Astrocyte (in vitro differentiated cells and primary cell): ENCODE results near the gene PASD1. TPM values are rescaled to one million over a fixed set of nuclear protein-coding genes. Genes with fewer than 3 reads are reported as not detected.

Experiments used
- DNase-seq: peaks from one replicate; pipeline ENCODE4 v3.0.0-alpha.2; 2010; ENCODE audit warnings: low read depth
- FAIRE-seq: peaks from 2 replicates; lab custom pipeline; 2011; peaks lifted over from hg19 to GRCh38; lab: Jason Lieb, UNC
- H2AFZ ChIP-seq: 2 replicates; pipeline ENCODE4 v1.6.0; 2012; ENCODE audit warnings: low read depth, low read length, inconsistent platforms
- H3K27ac ChIP-seq: 2 replicates; pipeline ENCODE4 v1.5.1; 2011; ENCODE audit warnings: low read depth, low read length, inconsistent platforms
- H3K27me3 ChIP-seq: 2 replicates; pipeline ENCODE4 v1.6.0; 2011; ENCODE audit warnings: low read length, inconsistent platforms; ENCODE audit not compliant: insufficient read depth
- H3K36me3 ChIP-seq: 2 replicates; pipeline ENCODE4 v1.5.1; 2011; ENCODE audit warnings: low read length, inconsistent platforms; ENCODE audit not compliant: insufficient read depth
- H3K4me1 ChIP-seq: 2 replicates; pipeline ENCODE4 v1.5.1; 2011; ENCODE audit warnings: low read length, inconsistent platforms; ENCODE audit not compliant: insufficient read depth
- H3K4me2 ChIP-seq: 2 replicates; pipeline ENCODE4 v1.6.0; 2012; ENCODE audit warnings: low read length, inconsistent platforms
- H3K4me3 ChIP-seq: 2 replicates; pipeline ENCODE4 v1.5.1; 2011; ENCODE audit warnings: low read depth, mild to moderate bottlenecking, low read length, inconsistent platforms; ENCODE audit not compliant: insufficient read depth
- H3K79me2 ChIP-seq: 2 replicates; pipeline ENCODE4 v1.6.0; 2012; ENCODE audit warnings: mild to moderate bottlenecking, low read length, inconsistent platforms; ENCODE audit not compliant: insufficient read depth
- H3K9ac ChIP-seq: 2 replicates; pipeline ENCODE4 v1.6.0; 2012; ENCODE audit warnings: mild to moderate bottlenecking, low read length, inconsistent platforms
- H3K9me3 ChIP-seq: 2 replicates; pipeline ENCODE4 v1.5.1; 2012; ENCODE audit warnings: low read depth, mild to moderate bottlenecking, low read length, inconsistent platforms; ENCODE audit not compliant: insufficient read depth
- H4K20me1 ChIP-seq: 2 replicates; pipeline ENCODE4 v1.6.0; 2012; ENCODE audit warnings: low read length, inconsistent platforms; ENCODE audit not compliant: insufficient read depth
- H3K27ac Mint-ChIP-seq: one replicate; pipeline ENCODE4 v1.8.0; 2021; ENCODE audit warnings: mild to moderate bottlenecking, mixed read lengths; ENCODE audit not compliant: unreplicated experiment
- H3K27me3 Mint-ChIP-seq: one replicate; pipeline ENCODE4 v1.8.0; 2021; ENCODE audit warnings: low read depth, mixed read lengths; ENCODE audit not compliant: unreplicated experiment
- H3K36me3 Mint-ChIP-seq: one replicate; pipeline ENCODE4 v1.8.0; 2021; ENCODE audit warnings: low read depth, mixed read lengths; ENCODE audit not compliant: unreplicated experiment
- H3K4me1 Mint-ChIP-seq: one replicate; pipeline ENCODE4 v1.8.0; 2021; ENCODE audit warnings: low read depth, mixed read lengths; ENCODE audit not compliant: unreplicated experiment
- H3K4me3 Mint-ChIP-seq: one replicate; pipeline ENCODE4 v1.8.0; 2021; ENCODE audit warnings: mild to moderate bottlenecking, moderate library complexity, mixed read lengths; ENCODE audit not compliant: unreplicated experiment
- H3K9me3 Mint-ChIP-seq: one replicate; pipeline ENCODE4 v1.8.0; 2021; ENCODE audit warnings: mild to moderate bottlenecking, mixed read lengths; ENCODE audit not compliant: unreplicated experiment
- CTCF ChIP-seq: IDR thresholded peaks from 2 replicates; pipeline ENCODE4 v1.5.1; 2011; ENCODE audit warnings: low read depth, mild to moderate bottlenecking, inconsistent platforms, low read length, moderate library complexity; ENCODE audit not compliant: insufficient read depth
- EZH2 ChIP-seq: IDR thresholded peaks from 2 replicates; pipeline ENCODE4 v1.6.1; 2012; ENCODE audit warnings: mild to moderate bottlenecking, low read length, inconsistent platforms; ENCODE audit not compliant: insufficient read depth
- total RNA-seq: library from RNA; stranded (reverse); gene quantifications from 2 replicates; pipeline ENCODE4 v1.2.1, GENCODE V29; 2021

Gene PASD1
- total RNA-seq, 1 donor from 2014 or later = not detected

GRCh38 chrX:151708821-151709220, 145.3 kb downstream of the PASD1 start:
- no peak overlapping the region for H3K9ac ChIP-seq
- H3K9me3 ChIP-seq = no peaks in the 10 kb centered on the region
- no peaks in the 10 kb centered on the region for H3K4me1 ChIP-seq
- Mint-ChIP-seq H3K4me3 (no peak overlapping the region), H3K27ac (no peak overlapping the region), H3K27me3 (peaks cover 12% of the 10 kb centered on the region), H3K4me1 (peaks cover 8% of the 10 kb centered on the region), H3K36me3 (no peaks in the 10 kb centered on the region), H3K9me3 (no peaks in the 10 kb centered on the region)
- no peak overlapping the region for H3K27ac ChIP-seq
- no peak for TF ChIP-seq CTCF
- H2AFZ ChIP-seq = no peak overlapping the region
- DNase-seq (no peak), FAIRE-seq (no peak)
- no peak overlapping the region for H3K4me2 ChIP-seq
- H3K27me3 ChIP-seq = no peaks in the 10 kb centered on the region
- H3K4me3 ChIP-seq = no peak overlapping the region
- no peaks in the 10 kb centered on the region for H3K79me2 ChIP-seq
- no peaks in the 10 kb centered on the region for H3K36me3 ChIP-seq
- H4K20me1 ChIP-seq = no peaks in the 10 kb centered on the region

GRCh38 chrX:151710457-151710856, 147.0 kb downstream of the PASD1 start:
- TF ChIP-seq EZH2 (no peak), CTCF (no peak)
- H3K79me2 ChIP-seq = no peaks in the 10 kb centered on the region
- no peak overlapping the region for H3K9ac ChIP-seq
- Mint-ChIP-seq H3K36me3 (no peaks in the 10 kb centered on the region), H3K9me3 (no peaks in the 10 kb centered on the region), H3K4me3 (no peak overlapping the region), H3K4me1 (peaks cover 4% of the 10 kb centered on the region), H3K27me3 (peaks cover 12% of the 10 kb centered on the region), H3K27ac (no peak overlapping the region)
- DNase-seq = no peak
- no peaks in the 10 kb centered on the region for H3K36me3 ChIP-seq
- H3K4me1 ChIP-seq = no peaks in the 10 kb centered on the region
- H3K4me2 ChIP-seq = no peak overlapping the region
- no peak for FAIRE-seq
- H3K27me3 ChIP-seq = no peaks in the 10 kb centered on the region
- no peak overlapping the region for H3K4me3 ChIP-seq
- no peak overlapping the region for H3K27ac ChIP-seq
- no peak overlapping the region for H2AFZ ChIP-seq
- H4K20me1 ChIP-seq = no peaks in the 10 kb centered on the region
- H3K9me3 ChIP-seq = no peaks in the 10 kb centered on the region

- Mint-ChIP-seq H3K4me3 (no peak overlapping the region), H3K4me1 (peaks cover 4% of the 10 kb centered on the region), H3K36me3 (no peaks in the 10 kb centered on the region), H3K27me3 (peaks cover 15% of the 10 kb centered on the region), H3K27ac (no peak overlapping the region), H3K9me3 (no peaks in the 10 kb centered on the region)
- Histone ChIP-seq H4K20me1 (no peaks in the 10 kb centered on the region), H3K36me3 (no peaks in the 10 kb centered on the region), H3K27ac (no peak overlapping the region), H3K9ac (no peak overlapping the region), H3K27me3 (no peaks in the 10 kb centered on the region), H2AFZ (no peak overlapping the region), H3K4me3 (no peak overlapping the region), H3K79me2 (no peaks in the 10 kb centered on the region), H3K4me2 (no peak overlapping the region), H3K4me1 (no peaks in the 10 kb centered on the region), H3K9me3 (no peaks in the 10 kb centered on the region)
- FAIRE-seq (no peak), DNase-seq (no peak)
- TF ChIP-seq CTCF (no peak), EZH2 (no peak)
These were observed 147.7 kb downstream of the PASD1 start for GRCh38 chrX:151711154-151711553.
